Measurements from ENCODE around the gene PIGL. TPM values are rescaled to one million over a fixed set of nuclear protein-coding genes. Genes with fewer than 3 reads are reported as not detected.
"Not testable (repeated sequence)": the region's sequence is repeated elsewhere in the genome, so short reads cannot be mapped to it uniquely, and the experiment has no call there.

PIGL gene
- total RNA-seq, 2 experiments from 2014 or later, result 22.4 to 24.1 TPM

- peak; percentile 56 for ATAC-seq
- H3K36me3 Mint-ChIP-seq (ENCODE audit: low read depth); H3K27me3 Mint-ChIP-seq (ENCODE audit: low read depth); CTCF ChIA-PET; DNase-seq; H3K9me3 Mint-ChIP-seq (ENCODE audit: insufficient read depth): not testable (repeated sequence)
- POLR2A ChIA-PET, result interaction anchor here (0.7 to 2.9 kb wide), 5 partner anchors 9 to 569 kb away, joined by 3 to 10 read pairs (median 3); partner anchors contain the start of genes NCOR1 and PIGL
- peak overlapping the region; percentile 13 for H3K4me3 Mint-ChIP-seq
- H3K4me1 Mint-ChIP-seq (ENCODE audit: low read depth), result peaks cover 20% of the 10 kb centered on the region
- peak overlapping the region; percentile 44 for H3K27ac Mint-ChIP-seq
These were observed 13.0 kb downstream of the PIGL start for GRCh38 chr17:16229912-16230561.

GRCh38 chr17:16232391-16232790 lies 15.4 kb downstream of the PIGL start:
- H3K27ac Mint-ChIP-seq, result no peak overlapping the region
- ATAC-seq (no peak), DNase-seq (no peak)
- H3K27me3 Mint-ChIP-seq (ENCODE audit: low read depth), result no peaks in the 10 kb centered on the region
- H3K4me3 Mint-ChIP-seq, result no peak overlapping the region
- no peaks in the 10 kb centered on the region for H3K9me3 Mint-ChIP-seq (ENCODE audit: insufficient read depth)
- peaks cover 9% of the 10 kb centered on the region for H3K36me3 Mint-ChIP-seq (ENCODE audit: low read depth)
- H3K4me1 Mint-ChIP-seq (ENCODE audit: low read depth), result peaks cover 19% of the 10 kb centered on the region
- ChIA-PET POLR2A (no interaction called here), CTCF (no interaction called here)

- no peaks in the 10 kb centered on the region for H3K27me3 Mint-ChIP-seq (ENCODE audit: low read depth)
- ChIA-PET CTCF (no interaction called here), POLR2A (interaction anchor here (0.6 kb wide), 1 partner anchor 49 kb away, joined by 3 read pairs; no protein-coding TSS in a partner anchor)
- peaks cover 4% of the 10 kb centered on the region for H3K36me3 Mint-ChIP-seq (ENCODE audit: low read depth)
- no peak for ATAC-seq
- DNase-seq, result no peak
- H3K4me3 Mint-ChIP-seq, result no peak overlapping the region
- H3K9me3 Mint-ChIP-seq (ENCODE audit: insufficient read depth), result no peaks in the 10 kb centered on the region
- no peaks in the 10 kb centered on the region for H3K4me1 Mint-ChIP-seq (ENCODE audit: low read depth)
- no peak overlapping the region for H3K27ac Mint-ChIP-seq
These were observed 22.9 kb downstream of the PIGL start for GRCh38 chr17:16239931-16240330.

- Mint-ChIP-seq H3K27ac (no peak overlapping the region), H3K36me3 (ENCODE audit: low read depth) (no peaks in the 10 kb centered on the region), H3K4me3 (no peak overlapping the region), H3K4me1 (ENCODE audit: low read depth) (no peaks in the 10 kb centered on the region), H3K9me3 (ENCODE audit: insufficient read depth) (no peaks in the 10 kb centered on the region), H3K27me3 (ENCODE audit: low read depth) (no peaks in the 10 kb centered on the region)
- ChIA-PET CTCF (no interaction called here), POLR2A (no interaction called here)
- no peak for ATAC-seq
- DNase-seq, result no peak
These were observed 24.9 kb downstream of the PIGL start for GRCh38 chr17:16241906-16242399.

- DNase-seq (no peak), ATAC-seq (no peak)
- POLR2A ChIA-PET, result no interaction called here
- H3K4me3 Mint-ChIP-seq, result no peak overlapping the region
- CTCF ChIA-PET, result no interaction called here
- H3K36me3 Mint-ChIP-seq (ENCODE audit: low read depth), result peaks cover 5% of the 10 kb centered on the region
- H3K9me3 Mint-ChIP-seq (ENCODE audit: insufficient read depth), result no peaks in the 10 kb centered on the region
- H3K27ac Mint-ChIP-seq, result no peak overlapping the region
- no peaks in the 10 kb centered on the region for H3K4me1 Mint-ChIP-seq (ENCODE audit: low read depth)
- no peaks in the 10 kb centered on the region for H3K27me3 Mint-ChIP-seq (ENCODE audit: low read depth)
These were observed 26.4 kb downstream of the PIGL start for GRCh38 chr17:16243385-16243784.

- ChIA-PET POLR2A (no interaction called here), CTCF (interaction anchor here (2.0 kb wide), 1 partner anchor 61 kb away, joined by 4 read pairs; no protein-coding TSS in a partner anchor)
- Mint-ChIP-seq H3K27ac (no peak overlapping the region), H3K9me3 (ENCODE audit: insufficient read depth) (no peaks in the 10 kb centered on the region), H3K4me3 (no peak overlapping the region), H3K36me3 (ENCODE audit: low read depth) (peaks cover 9% of the 10 kb centered on the region), H3K27me3 (ENCODE audit: low read depth) (no peaks in the 10 kb centered on the region), H3K4me1 (ENCODE audit: low read depth) (no peaks in the 10 kb centered on the region)
- ATAC-seq (no peak), DNase-seq (no peak)
These were observed 27.0 kb downstream of the PIGL start for GRCh38 chr17:16243801-16244567.

- no peak for DNase-seq
- peaks cover 11% of the 10 kb centered on the region for H3K36me3 Mint-ChIP-seq (ENCODE audit: low read depth)
- ATAC-seq, result no peak
- ChIA-PET POLR2A (no interaction called here), CTCF (no interaction called here)
- no peak overlapping the region for H3K4me3 Mint-ChIP-seq
- H3K27ac Mint-ChIP-seq, result no peak overlapping the region
- H3K9me3 Mint-ChIP-seq (ENCODE audit: insufficient read depth), result no peaks in the 10 kb centered on the region
- H3K27me3 Mint-ChIP-seq (ENCODE audit: low read depth), result no peaks in the 10 kb centered on the region
- peaks cover 3% of the 10 kb centered on the region for H3K4me1 Mint-ChIP-seq (ENCODE audit: low read depth)
These were observed 30.6 kb downstream of the PIGL start for GRCh38 chr17:16247586-16247984.

GRCh38 chr17:16250635-16251034 lies 33.6 kb downstream of the PIGL start:
- Mint-ChIP-seq H3K27me3 (ENCODE audit: low read depth) (no peaks in the 10 kb centered on the region), H3K36me3 (ENCODE audit: low read depth) (peaks cover 11% of the 10 kb centered on the region), H3K9me3 (ENCODE audit: insufficient read depth) (no peaks in the 10 kb centered on the region), H3K4me1 (ENCODE audit: low read depth) (peaks cover 8% of the 10 kb centered on the region), H3K4me3 (no peak overlapping the region), H3K27ac (no peak overlapping the region)
- DNase-seq, result no peak
- ChIA-PET CTCF (interaction anchor here (0.7 kb wide), 1 partner anchor 32 kb away, joined by 3 read pairs; no protein-coding TSS in a partner anchor), POLR2A (interaction anchor here (0.6 to 1.0 kb wide), 2 partner anchors 17 to 167 kb away, joined by 3 to 6 read pairs; no protein-coding TSS in a partner anchor)
- no peak for ATAC-seq

GRCh38 chr17:16251043-16251442 lies 34.0 kb downstream of the PIGL start:
- Mint-ChIP-seq H3K4me1 (ENCODE audit: low read depth) (peaks cover 11% of the 10 kb centered on the region), H3K4me3 (no peak overlapping the region), H3K9me3 (ENCODE audit: insufficient read depth) (no peaks in the 10 kb centered on the region), H3K27me3 (ENCODE audit: low read depth) (no peaks in the 10 kb centered on the region), H3K27ac (no peak overlapping the region), H3K36me3 (ENCODE audit: low read depth) (peaks cover 11% of the 10 kb centered on the region)
- POLR2A ChIA-PET, result interaction anchor here (0.6 to 1.0 kb wide), 3 partner anchors 17 to 1764 kb away, joined by 3 to 6 read pairs (median 3); no protein-coding TSS in a partner anchor
- no peak for DNase-seq
- CTCF ChIA-PET, result interaction anchor here (0.7 kb wide), 1 partner anchor 32 kb away, joined by 3 read pairs; no protein-coding TSS in a partner anchor
- ATAC-seq, result no peak

GRCh38 chr17:16251556-16251955 lies 34.5 kb downstream of the PIGL start:
- ATAC-seq, result no peak
- ChIA-PET CTCF (no interaction called here), POLR2A (interaction anchor here (0.6 kb wide), 1 partner anchor 1764 kb away, joined by 3 read pairs; no protein-coding TSS in a partner anchor)
- no peak overlapping the region for H3K27ac Mint-ChIP-seq
- peaks cover 11% of the 10 kb centered on the region for H3K36me3 Mint-ChIP-seq (ENCODE audit: low read depth)
- DNase-seq, result no peak
- H3K27me3 Mint-ChIP-seq (ENCODE audit: low read depth), result no peaks in the 10 kb centered on the region
- no peak overlapping the region for H3K4me3 Mint-ChIP-seq
- no peaks in the 10 kb centered on the region for H3K9me3 Mint-ChIP-seq (ENCODE audit: insufficient read depth)
- H3K4me1 Mint-ChIP-seq (ENCODE audit: low read depth), result peaks cover 11% of the 10 kb centered on the region

GRCh38 chr17:16254773-16255400 lies 37.9 kb downstream of the PIGL start:
- Mint-ChIP-seq H3K9me3 (ENCODE audit: insufficient read depth) (no peaks in the 10 kb centered on the region), H3K27me3 (ENCODE audit: low read depth) (no peaks in the 10 kb centered on the region), H3K27ac (no peak overlapping the region), H3K4me3 (no peak overlapping the region), H3K4me1 (ENCODE audit: low read depth) (peaks cover 11% of the 10 kb centered on the region), H3K36me3 (ENCODE audit: low read depth) (peaks cover 4% of the 10 kb centered on the region)
- ChIA-PET CTCF (no interaction called here), POLR2A (no interaction called here)
- DNase-seq, result no peak
- no peak for ATAC-seq

GRCh38 chr17:16255481-16255921 lies 38.5 kb downstream of the PIGL start:
- no peak overlapping the region for H3K4me3 Mint-ChIP-seq
- no peaks in the 10 kb centered on the region for H3K27me3 Mint-ChIP-seq (ENCODE audit: low read depth)
- DNase-seq (no peak), ATAC-seq (no peak)
- ChIA-PET CTCF (no interaction called here), POLR2A (no interaction called here)
- H3K9me3 Mint-ChIP-seq (ENCODE audit: insufficient read depth), result no peaks in the 10 kb centered on the region
- peaks cover 7% of the 10 kb centered on the region for H3K36me3 Mint-ChIP-seq (ENCODE audit: low read depth)
- H3K27ac Mint-ChIP-seq, result no peak overlapping the region
- H3K4me1 Mint-ChIP-seq (ENCODE audit: low read depth), result peaks cover 11% of the 10 kb centered on the region

Data from activated CD8-positive, alpha-beta T cell treated with anti-CD3 and anti-CD28 coated beads, Interleukin-2, amount 10 ng/mL, durations not matched to agents 7 days and 5 days (primary cell).